Midbrain (tissue), 1 donor: Measurements from ENCODE around the gene NRN1L.
"Not testable (repeated sequence)": the region's sequence is repeated elsewhere in the genome, so short reads cannot be mapped to it uniquely, and the experiment has no call there.

Experiments used
- DNase-seq: peaks from one replicate; lab custom pipeline; 2025; lab: John Stamatoyannopoulos, UW

Gene NRN1L

GRCh38 chr16:67884684-67885083 is at the start of gene NRN1L:
Gene NRN1L (plus strand): TSS chr16:67884885. CDS start chr16:67884904, 19 bp downstream.
- peak; percentile 86 for DNase-seq

GRCh38 chr16:67837190-67837589 is 47.5 kb upstream of the NRN1L start:
- DNase-seq = not testable (repeated sequence)

- DNase-seq = no peak
Measured at GRCh38 chr16:67837811-67838210, 46.9 kb upstream of the NRN1L start.

- DNase-seq = no peak
Measured at GRCh38 chr16:67841198-67841815, 43.4 kb upstream of the NRN1L start.

- peak; percentile 94 for DNase-seq
Measured at GRCh38 chr16:67841816-67842508, 42.7 kb upstream of the NRN1L start, which contains the start of gene THAP11. Gene THAP11 (plus strand): TSS chr16:67842320. CDS start chr16:67842555, 235 bp downstream.

GRCh38 chr16:67842509-67843342 is 42.0 kb upstream of the NRN1L start:
- peak; percentile 73 for DNase-seq

GRCh38 chr16:67843343-67843765 is 41.3 kb upstream of the NRN1L start:
- DNase-seq = no peak

GRCh38 chr16:67844497-67844896 is 40.2 kb upstream of the NRN1L start:
- no peak for DNase-seq

- DNase-seq = no peak
Measured at GRCh38 chr16:67845291-67846062, 39.2 kb upstream of the NRN1L start.

- DNase-seq = no peak
Measured at GRCh38 chr16:67846063-67846319, 38.7 kb upstream of the NRN1L start.

GRCh38 chr16:67846320-67847063 is 38.2 kb upstream of the NRN1L start, which contains the start of gene NUTF2:
Gene NUTF2 (plus strand): TSS chr16:67846933. CDS start chr16:67865131, 18,198 bp downstream.
- peak; percentile 95 for DNase-seq

GRCh38 chr16:67847064-67847861 is 37.4 kb upstream of the NRN1L start, which contains the start of gene CENPT:
Gene CENPT (minus strand): TSS chr16:67847693. CDS start chr16:67833859, 13,834 bp downstream.
- DNase-seq = peak; percentile 81

GRCh38 chr16:67848118-67848517 is 36.6 kb upstream of the NRN1L start:
- no peak for DNase-seq

GRCh38 chr16:67853670-67854069 is 31.0 kb upstream of the NRN1L start:
- DNase-seq = no peak

GRCh38 chr16:67855789-67856188 is 28.9 kb upstream of the NRN1L start:
- DNase-seq = no peak

- no peak for DNase-seq
Measured at GRCh38 chr16:67856927-67857546, 27.6 kb upstream of the NRN1L start.

- DNase-seq = no peak
Measured at GRCh38 chr16:67857547-67858233, 27.0 kb upstream of the NRN1L start.

- DNase-seq = no peak
Measured at GRCh38 chr16:67858500-67858899, 26.2 kb upstream of the NRN1L start.
